Liver (tissue), 9 donors: ENCODE data around the gene IPO9. TPM values are rescaled to one million over a fixed set of nuclear protein-coding genes. Genes with fewer than 3 reads are reported as not detected.

ENCODE experiments used
- DNase-seq: peaks from one replicate; pipeline ENCODE4 v3.0.0-alpha.2; 2017; ENCODE audit warnings: low spot score
- H3K27ac ChIP-seq, 2 donors: one replicate each; pipeline ENCODE4 v1.7.0; 2013; ENCODE audit warnings: inconsistent platforms in 2 of 2, low read length in 2 of 2, control low read depth in 1 of 2, low read depth in 1 of 2, mild to moderate bottlenecking in 1 of 2
- H3K27me3 ChIP-seq, 4 donors: one replicate each; pipeline versions ENCODE4 v1.6.1 to v1.7.0; 2013; ENCODE audit warnings: low read length in 3 of 4, inconsistent platforms in 1 of 4, mild to moderate bottlenecking in 1 of 4, moderate library complexity in 1 of 4; ENCODE audit not compliant: control insufficient read depth in 4 of 4, insufficient read depth in 4 of 4
- H3K36me3 ChIP-seq, 4 donors: one replicate each; pipeline versions ENCODE4 v1.6.1 to v1.7.0; 2013; ENCODE audit warnings: low read length in 3 of 4, mild to moderate bottlenecking in 3 of 4, low read depth in 1 of 4, moderate library complexity in 1 of 4; ENCODE audit not compliant: control insufficient read depth in 4 of 4, insufficient read depth in 3 of 4
- H3K4me1 ChIP-seq, 4 donors: one replicate each; pipeline versions ENCODE4 v1.6.1 to v1.7.0; 2013; ENCODE audit warnings: low read length in 3 of 4, mild to moderate bottlenecking in 3 of 4, moderate library complexity in 1 of 4; ENCODE audit not compliant: control insufficient read depth in 4 of 4, insufficient read depth in 4 of 4
- H3K4me3 ChIP-seq, 3 donors: one replicate each; pipeline versions ENCODE4 v1.6.1 to v1.7.0; 2013; ENCODE audit warnings: low read length in 3 of 3, control low read depth in 1 of 3, low read depth in 1 of 3, mild to moderate bottlenecking in 1 of 3
- H3K9ac ChIP-seq, 2 donors: one replicate each; pipeline ENCODE4 v1.7.0; 2013; ENCODE audit warnings: low read length in 2 of 2, mild to moderate bottlenecking in 2 of 2, moderate library complexity in 2 of 2, control low read depth in 1 of 2, low read depth in 1 of 2
- H3K9me3 ChIP-seq, 4 donors: one replicate each; pipeline versions ENCODE4 v1.6.1 to v1.7.0; 2013; ENCODE audit warnings: low read length in 3 of 4; ENCODE audit not compliant: control insufficient read depth in 4 of 4
- EGR1 ChIP-seq, 2 donors: IDR thresholded peaks; 2 replicates each; pipeline ENCODE4 v1.6.1; 2016 to 2018; ENCODE audit warnings: antibody characterized with exemption in 2 of 2, low read depth in 2 of 2
- FOXA1 ChIP-seq: IDR thresholded peaks from 2 replicates; pipeline ENCODE4 v1.6.1; 2016; ENCODE audit warnings: antibody characterized with exemption
- GABPA ChIP-seq, 2 donors: IDR thresholded peaks in 1 of 2; conservative IDR thresholded peaks in 1 of 2; 2 replicates each; pipeline ENCODE4 v1.6.1; 2016; ENCODE audit warnings: antibody characterized with exemption in 2 of 2, mild to moderate bottlenecking in 1 of 2, moderate library complexity in 1 of 2
- HNF4A ChIP-seq, 2 donors: conservative IDR thresholded peaks; 2 replicates each; pipeline ENCODE4 v1.6.1; 2016; ENCODE audit warnings: antibody characterized with exemption in 2 of 2, mild to moderate bottlenecking in 2 of 2
- HNF4G ChIP-seq: IDR thresholded peaks from 2 replicates; pipeline ENCODE4 v1.6.1; 2016; ENCODE audit warnings: antibody characterized with exemption
- JUND ChIP-seq, 2 donors: IDR thresholded peaks; 2 replicates each; pipeline ENCODE4 v1.6.1; 2016; ENCODE audit warnings: antibody characterized with exemption in 2 of 2
- NR2F2 ChIP-seq: IDR thresholded peaks from 2 replicates; pipeline ENCODE4 v1.6.1; 2016; ENCODE audit warnings: antibody characterized with exemption
- RAD21 ChIP-seq, 2 donors: IDR thresholded peaks; 2 replicates each; pipeline ENCODE4 v1.6.1; 2016; ENCODE audit warnings: antibody characterized with exemption in 2 of 2, mild to moderate bottlenecking in 2 of 2
- RXRA ChIP-seq, 2 donors: IDR thresholded peaks; 2 replicates each; pipeline ENCODE4 v1.6.1; 2017 to 2018; ENCODE audit warnings: antibody characterized with exemption in 2 of 2, mild to moderate bottlenecking in 1 of 2
- SP1 ChIP-seq: IDR thresholded peaks from 2 replicates; pipeline ENCODE4 v1.6.1; 2018; ENCODE audit warnings: antibody characterized with exemption, mild to moderate bottlenecking
- TAF1 ChIP-seq: conservative IDR thresholded peaks from 2 replicates; pipeline ENCODE4 v1.6.1; 2016; ENCODE audit warnings: antibody characterized with exemption, mild to moderate bottlenecking
- YY1 ChIP-seq: IDR thresholded peaks from 2 replicates; pipeline ENCODE4 v1.6.1; 2016; ENCODE audit warnings: antibody characterized with exemption, mild to moderate bottlenecking
- WGBS: extraction: QIAGEN DNeasy Blood & Tissue Kit; methylation state at CpG from one replicate; pipeline ENCODE4 v1.1.7; 2013; 5-methylcytosine and 5-hydroxymethylcytosine counted together
- polyA plus RNA-seq, 2 donors: library from polyadenylated mRNA; stranded (reverse) in 1 of 2; unstranded in 1 of 2; fragments of 200-250 nt in 1 of 2; fragments of >200 nt in 1 of 2; fragmentation: Nextera tagmentation in 1 of 2; extraction: Ambion mirVana in 1 of 2; gene quantifications; one replicate each; pipeline versions ENCODE4 v1.2.1 to v1.2.3, GENCODE V29; 2013 to 2015
- total RNA-seq, 2 donors: library from RNA; depleted of rRNA; stranded (reverse); fragments of >200 nt; gene quantifications; one replicate each; pipeline ENCODE4 v1.2.3, GENCODE V29; 2014
- TF ChIP-seq, protein P1 (sequence below): IDR thresholded peaks from 2 replicates; pipeline ENCODE4 v1.6.1; 2016; ENCODE audit warnings: antibody characterized with exemption
- TF ChIP-seq, protein P2 (sequence below): IDR thresholded peaks from 2 replicates; pipeline ENCODE4 v1.6.1; 2016; ENCODE audit warnings: antibody characterized with exemption, mild to moderate bottlenecking
- TF ChIP-seq, protein P3 (sequence below): IDR thresholded peaks from 2 replicates; pipeline ENCODE4 v1.6.1; 2016; ENCODE audit warnings: antibody characterized with exemption
- TF ChIP-seq, protein P4 (sequence below): IDR thresholded peaks from 2 replicates; pipeline ENCODE4 v1.6.1; 2016; ENCODE audit warnings: antibody characterized with exemption
- TF ChIP-seq, protein P5 (sequence below): fragments of 150-350 bp; IDR thresholded peaks from 2 replicates; pipeline ENCODE4 v1.5.1; 2017; ENCODE audit warnings: improper control_type of control experiment, low read depth, low read length; ENCODE audit not compliant: missing input control
- donor health status: healthy.
- donor health status: healthy.
- donor health status: healthy.
- donor health status: healthy.
- donor health status: healthy.

IPO9 gene
- total and polyA plus RNA-seq, 4 donors, result 6.6 to 22.1 (median 13.6) TPM

DNA sequence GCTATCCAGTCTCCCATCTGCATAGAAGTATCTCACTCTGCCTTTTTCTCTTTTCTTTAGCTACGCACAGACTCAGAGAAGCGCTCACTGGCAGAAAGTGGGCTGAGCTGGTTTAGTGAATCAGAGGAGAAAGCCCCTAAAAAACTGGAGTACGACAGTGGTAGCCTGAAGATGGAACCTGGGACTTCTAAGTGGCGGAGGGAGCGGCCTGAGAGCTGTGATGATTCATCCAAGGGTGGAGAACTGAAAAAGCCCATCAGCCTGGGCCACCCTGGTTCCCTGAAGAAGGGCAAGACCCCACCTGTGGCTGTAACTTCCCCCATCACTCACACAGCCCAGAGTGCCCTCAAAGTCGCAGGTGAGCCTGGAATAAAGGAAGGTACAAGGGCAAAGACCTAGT lies 48.0 kb upstream of the IPO9 start:
- no peak for DNase-seq
- no peaks in the 10 kb centered on the region for H3K4me1 ChIP-seq
- no peak for TF ChIP-seq SP1
- TF ChIP-seq RXRA (IDR thresholded peaks at IDR 0.05), result no peak
- TF ChIP-seq, protein P1, sequence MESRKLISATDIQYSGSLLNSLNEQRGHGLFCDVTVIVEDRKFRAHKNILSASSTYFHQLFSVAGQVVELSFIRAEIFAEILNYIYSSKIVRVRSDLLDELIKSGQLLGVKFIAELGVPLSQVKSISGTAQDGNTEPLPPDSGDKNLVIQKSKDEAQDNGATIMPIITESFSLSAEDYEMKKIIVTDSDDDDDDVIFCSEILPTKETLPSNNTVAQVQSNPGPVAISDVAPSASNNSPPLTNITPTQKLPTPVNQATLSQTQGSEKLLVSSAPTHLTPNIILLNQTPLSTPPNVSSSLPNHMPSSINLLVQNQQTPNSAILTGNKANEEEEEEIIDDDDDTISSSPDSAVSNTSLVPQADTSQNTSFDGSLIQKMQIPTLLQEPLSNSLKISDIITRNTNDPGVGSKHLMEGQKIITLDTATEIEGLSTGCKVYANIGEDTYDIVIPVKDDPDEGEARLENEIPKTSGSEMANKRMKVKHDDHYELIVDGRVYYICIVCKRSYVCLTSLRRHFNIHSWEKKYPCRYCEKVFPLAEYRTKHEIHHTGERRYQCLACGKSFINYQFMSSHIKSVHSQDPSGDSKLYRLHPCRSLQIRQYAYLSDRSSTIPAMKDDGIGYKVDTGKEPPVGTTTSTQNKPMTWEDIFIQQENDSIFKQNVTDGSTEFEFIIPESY, result no peak
- TF ChIP-seq, protein P2, sequence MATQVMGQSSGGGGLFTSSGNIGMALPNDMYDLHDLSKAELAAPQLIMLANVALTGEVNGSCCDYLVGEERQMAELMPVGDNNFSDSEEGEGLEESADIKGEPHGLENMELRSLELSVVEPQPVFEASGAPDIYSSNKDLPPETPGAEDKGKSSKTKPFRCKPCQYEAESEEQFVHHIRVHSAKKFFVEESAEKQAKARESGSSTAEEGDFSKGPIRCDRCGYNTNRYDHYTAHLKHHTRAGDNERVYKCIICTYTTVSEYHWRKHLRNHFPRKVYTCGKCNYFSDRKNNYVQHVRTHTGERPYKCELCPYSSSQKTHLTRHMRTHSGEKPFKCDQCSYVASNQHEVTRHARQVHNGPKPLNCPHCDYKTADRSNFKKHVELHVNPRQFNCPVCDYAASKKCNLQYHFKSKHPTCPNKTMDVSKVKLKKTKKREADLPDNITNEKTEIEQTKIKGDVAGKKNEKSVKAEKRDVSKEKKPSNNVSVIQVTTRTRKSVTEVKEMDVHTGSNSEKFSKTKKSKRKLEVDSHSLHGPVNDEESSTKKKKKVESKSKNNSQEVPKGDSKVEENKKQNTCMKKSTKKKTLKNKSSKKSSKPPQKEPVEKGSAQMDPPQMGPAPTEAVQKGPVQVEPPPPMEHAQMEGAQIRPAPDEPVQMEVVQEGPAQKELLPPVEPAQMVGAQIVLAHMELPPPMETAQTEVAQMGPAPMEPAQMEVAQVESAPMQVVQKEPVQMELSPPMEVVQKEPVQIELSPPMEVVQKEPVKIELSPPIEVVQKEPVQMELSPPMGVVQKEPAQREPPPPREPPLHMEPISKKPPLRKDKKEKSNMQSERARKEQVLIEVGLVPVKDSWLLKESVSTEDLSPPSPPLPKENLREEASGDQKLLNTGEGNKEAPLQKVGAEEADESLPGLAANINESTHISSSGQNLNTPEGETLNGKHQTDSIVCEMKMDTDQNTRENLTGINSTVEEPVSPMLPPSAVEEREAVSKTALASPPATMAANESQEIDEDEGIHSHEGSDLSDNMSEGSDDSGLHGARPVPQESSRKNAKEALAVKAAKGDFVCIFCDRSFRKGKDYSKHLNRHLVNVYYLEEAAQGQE, result no peak
- TF ChIP-seq, protein P3, sequence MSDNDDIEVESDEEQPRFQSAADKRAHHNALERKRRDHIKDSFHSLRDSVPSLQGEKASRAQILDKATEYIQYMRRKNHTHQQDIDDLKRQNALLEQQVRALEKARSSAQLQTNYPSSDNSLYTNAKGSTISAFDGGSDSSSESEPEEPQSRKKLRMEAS, result no peak
- TF ChIP-seq, protein P4, sequence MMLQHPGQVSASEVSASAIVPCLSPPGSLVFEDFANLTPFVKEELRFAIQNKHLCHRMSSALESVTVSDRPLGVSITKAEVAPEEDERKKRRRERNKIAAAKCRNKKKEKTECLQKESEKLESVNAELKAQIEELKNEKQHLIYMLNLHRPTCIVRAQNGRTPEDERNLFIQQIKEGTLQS, result no peak
- TF ChIP-seq JUND (IDR thresholded peaks at IDR 0.05), result no peak
- no peak for TF ChIP-seq HNF4A (conservative IDR thresholded peaks at IDR 0.05)
- TF ChIP-seq GABPA (IDR thresholded peaks at IDR 0.05 in 1 of 2, conservative IDR thresholded peaks at IDR 0.05 in 1 of 2), result no peak
- no peak for TF ChIP-seq FOXA1
- TF ChIP-seq YY1, result no peak
- TF ChIP-seq HNF4G, result no peak
- no peak for TF ChIP-seq TAF1
- TF ChIP-seq RAD21 (IDR thresholded peaks at IDR 0.05), result no peak
- TF ChIP-seq EGR1 (IDR thresholded peaks at IDR 0.05; ENCODE audit: low read depth in 2 of 2), result no peak
- no peaks in the 10 kb centered on the region for H3K27me3 ChIP-seq
- no peak overlapping the region for H3K9ac ChIP-seq
- WGBS, result 95% methylated on average over 6 of the region's 6 CpGs
- no peaks in the 10 kb centered on the region for H3K36me3 ChIP-seq
- no peaks in the 10 kb centered on the region for H3K9me3 ChIP-seq
- no peak overlapping the region for H3K4me3 ChIP-seq
- H3K27ac ChIP-seq, result no peak overlapping the region

DNA sequence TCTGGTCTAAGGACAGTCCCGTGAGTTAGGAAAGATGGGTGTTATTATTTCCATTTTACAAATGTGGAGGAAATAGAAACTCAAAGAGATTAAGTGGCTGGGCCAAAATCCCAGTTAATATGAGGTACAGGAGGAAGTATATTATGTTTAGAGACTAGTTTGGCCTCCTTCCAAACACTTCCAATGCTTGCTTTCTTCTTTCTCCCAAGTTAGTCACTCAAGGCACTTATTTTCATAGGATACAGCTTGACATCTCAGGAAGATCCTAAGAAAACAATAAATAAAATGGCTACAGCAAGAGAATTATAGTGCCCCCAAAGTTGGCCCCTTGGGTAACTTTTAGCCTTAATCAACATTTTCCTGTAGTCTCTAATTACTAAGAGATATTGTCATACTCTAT lies 47.5 kb upstream of the IPO9 start:
- no peak for DNase-seq
- Histone ChIP-seq H3K27ac (no peak overlapping the region), H3K9me3 (no peaks in the 10 kb centered on the region), H3K36me3 (no peaks in the 10 kb centered on the region), H3K27me3 (no peaks in the 10 kb centered on the region), H3K4me1 (no peaks in the 10 kb centered on the region), H3K4me3 (no peak overlapping the region), H3K9ac (no peak overlapping the region)
- 79% methylated on average over 1 of the region's 1 CpG for WGBS
- TF ChIP-seq NR2F2 (no peak), HNF4A (conservative IDR thresholded peaks at IDR 0.05) (no peak), SP1 (no peak), EGR1 (IDR thresholded peaks at IDR 0.05; ENCODE audit: low read depth in 2 of 2) (no peak), TAF1 (no peak), RAD21 (IDR thresholded peaks at IDR 0.05) (no peak), GABPA (IDR thresholded peaks at IDR 0.05 in 1 of 2, conservative IDR thresholded peaks at IDR 0.05 in 1 of 2) (no peak), YY1 (no peak)
- TF ChIP-seq, protein P5, sequence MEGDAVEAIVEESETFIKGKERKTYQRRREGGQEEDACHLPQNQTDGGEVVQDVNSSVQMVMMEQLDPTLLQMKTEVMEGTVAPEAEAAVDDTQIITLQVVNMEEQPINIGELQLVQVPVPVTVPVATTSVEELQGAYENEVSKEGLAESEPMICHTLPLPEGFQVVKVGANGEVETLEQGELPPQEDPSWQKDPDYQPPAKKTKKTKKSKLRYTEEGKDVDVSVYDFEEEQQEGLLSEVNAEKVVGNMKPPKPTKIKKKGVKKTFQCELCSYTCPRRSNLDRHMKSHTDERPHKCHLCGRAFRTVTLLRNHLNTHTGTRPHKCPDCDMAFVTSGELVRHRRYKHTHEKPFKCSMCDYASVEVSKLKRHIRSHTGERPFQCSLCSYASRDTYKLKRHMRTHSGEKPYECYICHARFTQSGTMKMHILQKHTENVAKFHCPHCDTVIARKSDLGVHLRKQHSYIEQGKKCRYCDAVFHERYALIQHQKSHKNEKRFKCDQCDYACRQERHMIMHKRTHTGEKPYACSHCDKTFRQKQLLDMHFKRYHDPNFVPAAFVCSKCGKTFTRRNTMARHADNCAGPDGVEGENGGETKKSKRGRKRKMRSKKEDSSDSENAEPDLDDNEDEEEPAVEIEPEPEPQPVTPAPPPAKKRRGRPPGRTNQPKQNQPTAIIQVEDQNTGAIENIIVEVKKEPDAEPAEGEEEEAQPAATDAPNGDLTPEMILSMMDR, result no peak
